ENCODE data around the gene HDAC9.
A peak's percentile ranks its signal among the peaks of the same experiment; 100 is the strongest.

- TF ChIP-seq POLR2AphosphoS5 (IDR thresholded peaks at IDR 0.05; ENCODE audit: borderline replicate concordance, low read depth, low read length) (peak; percentile 4; the same call in 1 of the 2 replicates), EZH2 (IDR thresholded peaks at IDR 0.05) (no peak), FOXP2 (optimal IDR thresholded peaks at IDR 0.05; ENCODE audit: control extremely low read depth, extremely low read length, insufficient read depth) (no peak)
These were observed 482.6 kb downstream of the HDAC9 start for GRCh38 chr7:18978108-18978495.

Measured in SK-N-MC (cell line).